ENCODE data around the gene GP2. TPM values are rescaled to one million over a fixed set of nuclear protein-coding genes. Genes with fewer than 3 reads are reported as not detected.

Gene GP2
- total and polyA plus RNA-seq, 2 experiments from 2014 or later: 17.2 to 24.8 TPM

DNA sequence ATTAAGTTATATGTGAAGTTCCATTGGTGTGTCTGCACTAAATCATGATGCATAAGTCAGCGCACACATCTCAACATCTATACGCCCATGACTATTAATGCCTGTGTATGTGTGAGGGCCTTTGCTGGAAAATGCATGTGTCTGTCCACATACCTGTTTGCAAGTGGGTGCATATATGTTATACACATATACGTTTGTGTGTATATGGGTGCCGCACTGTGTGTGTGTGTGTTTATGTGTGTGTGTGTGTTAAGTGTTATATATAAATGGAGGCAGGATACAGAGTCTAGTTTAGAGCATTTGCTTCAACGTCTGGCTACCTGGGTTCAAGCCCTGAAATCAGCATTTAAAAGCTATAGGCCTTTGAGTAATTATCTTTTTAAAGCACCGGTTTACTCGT is 19.5 kb downstream of the GP2 start:
- Histone ChIP-seq H3K27ac (no peak overlapping the region), H3K4me3 (no peak overlapping the region), H3K4me2 (no peak overlapping the region), H4K20me1 (ENCODE audit: insufficient read depth, poor library complexity, severe bottlenecking) (no peaks in the 10 kb centered on the region), H3K9me3 (ENCODE audit: low read depth) (no peaks in the 10 kb centered on the region), H3K36me3 (replicated peaks; ENCODE audit: insufficient read depth, low read depth) (no peaks in the 10 kb centered on the region), H3K9me2 (replicated peaks; ENCODE audit: insufficient read depth) (no peaks in the 10 kb centered on the region), H3K79me2 (no peaks in the 10 kb centered on the region), H3K4me1 (ENCODE audit: insufficient read depth) (no peaks in the 10 kb centered on the region), H3K27me3 (no peaks in the 10 kb centered on the region), H2AFZ (no peak overlapping the region)
- DNase-seq (ENCODE audit: low spot score): no peak
- TF ChIP-seq EZH2 (IDR thresholded peaks at IDR 0.05; ENCODE audit: borderline replicate concordance): no peak
- TF ChIP-seq, protein P1, sequence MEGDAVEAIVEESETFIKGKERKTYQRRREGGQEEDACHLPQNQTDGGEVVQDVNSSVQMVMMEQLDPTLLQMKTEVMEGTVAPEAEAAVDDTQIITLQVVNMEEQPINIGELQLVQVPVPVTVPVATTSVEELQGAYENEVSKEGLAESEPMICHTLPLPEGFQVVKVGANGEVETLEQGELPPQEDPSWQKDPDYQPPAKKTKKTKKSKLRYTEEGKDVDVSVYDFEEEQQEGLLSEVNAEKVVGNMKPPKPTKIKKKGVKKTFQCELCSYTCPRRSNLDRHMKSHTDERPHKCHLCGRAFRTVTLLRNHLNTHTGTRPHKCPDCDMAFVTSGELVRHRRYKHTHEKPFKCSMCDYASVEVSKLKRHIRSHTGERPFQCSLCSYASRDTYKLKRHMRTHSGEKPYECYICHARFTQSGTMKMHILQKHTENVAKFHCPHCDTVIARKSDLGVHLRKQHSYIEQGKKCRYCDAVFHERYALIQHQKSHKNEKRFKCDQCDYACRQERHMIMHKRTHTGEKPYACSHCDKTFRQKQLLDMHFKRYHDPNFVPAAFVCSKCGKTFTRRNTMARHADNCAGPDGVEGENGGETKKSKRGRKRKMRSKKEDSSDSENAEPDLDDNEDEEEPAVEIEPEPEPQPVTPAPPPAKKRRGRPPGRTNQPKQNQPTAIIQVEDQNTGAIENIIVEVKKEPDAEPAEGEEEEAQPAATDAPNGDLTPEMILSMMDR (IDR thresholded peaks at IDR 0.05; ENCODE audit: poor library complexity): no peak
- no peak for TF ChIP-seq EZH2phosphoT487 (IDR thresholded peaks at IDR 0.05; ENCODE audit: low read depth, severe bottlenecking, unreplicated experiment)
- WGBS (ENCODE audit: low lambda C conversion rate, missing lambda C conversion rate): 90% methylated on average over 7 of the region's 7 CpGs

DNA sequence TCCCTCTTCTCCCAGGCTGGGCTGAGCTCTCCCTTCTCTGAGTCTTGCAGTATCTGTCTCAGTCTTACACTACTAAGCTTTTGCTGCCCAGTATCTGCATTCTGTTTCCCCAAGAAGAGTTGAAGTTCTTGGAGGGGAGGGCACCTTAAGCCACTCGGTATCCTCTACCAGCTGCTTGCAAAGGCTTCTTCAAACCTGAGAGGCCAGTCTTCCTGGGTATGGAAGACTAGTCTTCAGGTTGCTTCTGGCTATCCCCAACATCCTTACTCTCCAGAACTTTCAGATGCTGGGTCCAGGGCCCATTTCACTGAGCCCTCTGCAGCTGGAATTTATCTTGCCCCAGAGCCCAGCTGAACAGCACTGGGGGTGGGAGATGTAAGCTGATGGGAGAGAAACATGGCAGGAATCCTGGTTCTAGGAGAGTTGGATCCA is 20.1 kb downstream of the GP2 start:
- no peaks in the 10 kb centered on the region for H3K79me2 ChIP-seq
- H2AFZ ChIP-seq: no peak overlapping the region
- H3K36me3 ChIP-seq (replicated peaks; ENCODE audit: insufficient read depth, low read depth): no peaks in the 10 kb centered on the region
- no peaks in the 10 kb centered on the region for H4K20me1 ChIP-seq (ENCODE audit: insufficient read depth, poor library complexity, severe bottlenecking)
- H3K9me2 ChIP-seq (replicated peaks; ENCODE audit: insufficient read depth): no peaks in the 10 kb centered on the region
- H3K27me3 ChIP-seq: no peaks in the 10 kb centered on the region
- TF ChIP-seq EZH2 (IDR thresholded peaks at IDR 0.05; ENCODE audit: borderline replicate concordance) (no peak), EZH2phosphoT487 (IDR thresholded peaks at IDR 0.05; ENCODE audit: low read depth, severe bottlenecking, unreplicated experiment) (no peak)
- TF ChIP-seq, protein P1 (IDR thresholded peaks at IDR 0.05; ENCODE audit: poor library complexity): no peak
- no peak overlapping the region for H3K4me3 ChIP-seq
- no peaks in the 10 kb centered on the region for H3K4me1 ChIP-seq (ENCODE audit: insufficient read depth)
- H3K27ac ChIP-seq: no peak overlapping the region
- H3K4me2 ChIP-seq: no peak overlapping the region
- 74% methylated on average over 1 of the region's 1 CpG for WGBS (ENCODE audit: low lambda C conversion rate, missing lambda C conversion rate)
- DNase-seq (ENCODE audit: low spot score): no peak
- no peaks in the 10 kb centered on the region for H3K9me3 ChIP-seq (ENCODE audit: low read depth)

DNA sequence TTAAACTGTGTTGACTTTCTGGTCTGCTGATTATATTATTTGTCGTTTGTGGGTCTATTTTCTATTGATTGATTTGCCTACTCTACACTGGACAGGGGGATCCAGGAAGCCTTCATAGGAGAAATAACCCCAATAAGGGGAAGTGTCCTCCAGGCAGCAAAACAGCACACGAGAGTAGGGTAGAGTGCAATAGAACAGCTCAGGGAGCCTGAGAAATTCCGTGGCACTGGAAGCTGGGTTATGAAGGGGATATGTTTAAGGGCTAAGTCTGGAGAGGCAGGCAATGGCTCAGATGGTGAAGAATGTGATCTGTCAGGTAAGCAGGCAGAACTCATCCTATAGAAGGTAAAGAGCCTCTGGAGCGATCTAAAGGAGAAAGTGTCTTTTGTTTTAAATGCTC is 20.9 kb downstream of the GP2 start:
- no peak for TF ChIP-seq EZH2phosphoT487 (IDR thresholded peaks at IDR 0.05; ENCODE audit: low read depth, severe bottlenecking, unreplicated experiment)
- TF ChIP-seq, protein P1 (IDR thresholded peaks at IDR 0.05; ENCODE audit: poor library complexity): no peak
- no peak for TF ChIP-seq EZH2 (IDR thresholded peaks at IDR 0.05; ENCODE audit: borderline replicate concordance)
- no peaks in the 10 kb centered on the region for H3K27me3 ChIP-seq
- no peak overlapping the region for H3K4me3 ChIP-seq
- no peak overlapping the region for H3K4me2 ChIP-seq
- H4K20me1 ChIP-seq (ENCODE audit: insufficient read depth, poor library complexity, severe bottlenecking): no peaks in the 10 kb centered on the region
- H3K27ac ChIP-seq: no peak overlapping the region
- WGBS (ENCODE audit: low lambda C conversion rate, missing lambda C conversion rate): 73% methylated on average over 4 of the region's 4 CpGs
- H3K9me2 ChIP-seq (replicated peaks; ENCODE audit: insufficient read depth): no peaks in the 10 kb centered on the region
- DNase-seq (ENCODE audit: low spot score): no peak
- H3K4me1 ChIP-seq (ENCODE audit: insufficient read depth): no peaks in the 10 kb centered on the region
- H3K79me2 ChIP-seq: no peaks in the 10 kb centered on the region
- no peak overlapping the region for H2AFZ ChIP-seq
- H3K9me3 ChIP-seq (ENCODE audit: low read depth): no peaks in the 10 kb centered on the region
- no peaks in the 10 kb centered on the region for H3K36me3 ChIP-seq (replicated peaks; ENCODE audit: insufficient read depth, low read depth)

DNA sequence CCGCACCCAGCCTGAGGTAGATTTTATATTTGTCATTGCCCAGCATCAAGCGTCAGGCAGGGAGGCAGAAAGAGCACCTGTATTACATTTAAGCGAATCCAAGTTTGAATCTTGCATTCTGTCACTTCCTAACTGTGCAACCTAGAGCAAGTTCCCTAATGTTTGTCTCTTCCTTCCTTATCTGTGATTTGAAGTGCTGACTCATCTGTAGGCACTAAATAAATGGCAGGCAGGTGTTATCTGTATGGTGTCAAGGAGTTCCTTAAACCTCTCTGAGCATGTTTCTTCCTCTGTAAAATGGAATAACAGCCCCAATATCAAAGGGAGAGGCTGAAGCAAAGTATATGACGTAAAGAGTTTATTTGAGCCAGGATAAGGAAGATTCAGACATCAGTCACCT is 24.3 kb downstream of the GP2 start:
- TF ChIP-seq EZH2phosphoT487 (IDR thresholded peaks at IDR 0.05; ENCODE audit: low read depth, severe bottlenecking, unreplicated experiment) (no peak), EZH2 (IDR thresholded peaks at IDR 0.05; ENCODE audit: borderline replicate concordance) (no peak)
- TF ChIP-seq, protein P1 (IDR thresholded peaks at IDR 0.05; ENCODE audit: poor library complexity): no peak
- no peak overlapping the region for H3K4me3 ChIP-seq
- H3K9me2 ChIP-seq (replicated peaks; ENCODE audit: insufficient read depth): no peaks in the 10 kb centered on the region
- H3K27ac ChIP-seq: no peak overlapping the region
- DNase-seq (ENCODE audit: low spot score): peak; percentile 18
- no peaks in the 10 kb centered on the region for H3K4me1 ChIP-seq (ENCODE audit: insufficient read depth)
- peaks cover 6% of the 10 kb centered on the region for H3K27me3 ChIP-seq
- H3K36me3 ChIP-seq (replicated peaks; ENCODE audit: insufficient read depth, low read depth): no peaks in the 10 kb centered on the region
- H2AFZ ChIP-seq: no peak overlapping the region
- H3K79me2 ChIP-seq: no peaks in the 10 kb centered on the region
- H3K4me2 ChIP-seq: no peak overlapping the region
- no peaks in the 10 kb centered on the region for H3K9me3 ChIP-seq (ENCODE audit: low read depth)
- 62% methylated on average over 4 of the region's 4 CpGs for WGBS (ENCODE audit: low lambda C conversion rate, missing lambda C conversion rate)
- no peaks in the 10 kb centered on the region for H4K20me1 ChIP-seq (ENCODE audit: insufficient read depth, poor library complexity, severe bottlenecking)

Measured in hepatocyte (in vitro differentiated cells).